Body of pancreas (tissue), 4 donors: ENCODE measurements around the gene COL18A1.

Experiments
- CTCF ChIP-seq, 7 experiments: fragments of 450-650 bp in 4 of 7; fragments of 200-600 bp in 3 of 7; sonication (generic) in 3 of 7; IDR thresholded peaks; one replicate each; pipeline ENCODE4 v1.5.1; 2016 to 2019; ENCODE audit warnings: antibody characterized with exemption in 7 of 7
- POLR2A ChIP-seq, 3 donors: fragments of 450-650 bp; IDR thresholded peaks; one replicate each; pipeline ENCODE4 v1.6.1; 2016; ENCODE audit warnings: antibody characterized with exemption in 3 of 3, mild to moderate bottlenecking in 2 of 3

GRCh38 chr21:45524756-45525152 is 119.8 kb downstream of the COL18A1 start:
- no peak for TF ChIP-seq CTCF (IDR thresholded peaks at IDR 0.05)
- no peak for TF ChIP-seq POLR2A (IDR thresholded peaks at IDR 0.05)
